PFSK-1 (cell line): Measurements from ENCODE around the gene GCNT1.

Experiments used
- FOXP2 ChIP-seq: optimal IDR thresholded peaks from 2 replicates; pipeline ENCODE3; 2011; ENCODE audit warnings: borderline replicate concordance, control low read depth, inconsistent platforms; ENCODE audit not compliant: insufficient read depth; ENCODE audit errors: extremely low read length, extremely low read depth
- POLR2AphosphoS5 ChIP-seq: IDR thresholded peaks from 2 replicates; pipeline ENCODE4 v1.6.1; 2012; ENCODE audit warnings: low read depth, mild to moderate bottlenecking, control low read depth, low read length, moderate library complexity
- SIN3A ChIP-seq: IDR thresholded peaks from 2 replicates; pipeline ENCODE4 v1.6.1; 2012; ENCODE audit warnings: mild to moderate bottlenecking, low read length, moderate library complexity, borderline replicate concordance; ENCODE audit not compliant: insufficient read depth

GRCh38 chr9:76433406-76433805, 25.6 kb upstream of the GCNT1 start:
- TF ChIP-seq SIN3A = no peak
- TF ChIP-seq POLR2AphosphoS5 = no peak
- TF ChIP-seq FOXP2 = no peak
